Rectal smooth muscle tissue (tissue), 1 donor: ENCODE results near the gene CAD.

Source experiments
- H3K27ac ChIP-seq: one replicate; pipeline ENCODE4 v1.7.0; 2013; ENCODE audit warnings: low read depth, low read length, inconsistent platforms
- H3K27me3 ChIP-seq: one replicate; pipeline ENCODE4 v1.7.0; 2013; ENCODE audit warnings: low read length; ENCODE audit not compliant: control insufficient read depth, insufficient read depth
- H3K36me3 ChIP-seq: one replicate; pipeline ENCODE4 v1.7.0; 2013; ENCODE audit warnings: low read length; ENCODE audit not compliant: control insufficient read depth, insufficient read depth
- H3K4me1 ChIP-seq: one replicate; pipeline ENCODE4 v1.7.0; 2013; ENCODE audit warnings: low read length; ENCODE audit not compliant: control insufficient read depth, insufficient read depth
- H3K4me3 ChIP-seq: one replicate; pipeline ENCODE4 v1.7.0; 2013; ENCODE audit warnings: low read length
- H3K9ac ChIP-seq: one replicate; pipeline ENCODE4 v1.7.0; 2013; ENCODE audit warnings: low read length

The CAD gene

GRCh38 chr2:27219091-27219490, 1.9 kb downstream of the CAD start:
- no peak overlapping the region for H3K27ac ChIP-seq
- H3K4me1 ChIP-seq = peaks cover 3% of the 10 kb centered on the region
- no peak overlapping the region for H3K9ac ChIP-seq
- no peaks in the 10 kb centered on the region for H3K27me3 ChIP-seq
- no peak overlapping the region for H3K4me3 ChIP-seq
- H3K36me3 ChIP-seq = peaks cover 21% of the 10 kb centered on the region

- Histone ChIP-seq H3K27me3 (no peaks in the 10 kb centered on the region), H3K9ac (no peak overlapping the region), H3K27ac (no peak overlapping the region), H3K36me3 (peaks cover 29% of the 10 kb centered on the region), H3K4me1 (peaks cover 3% of the 10 kb centered on the region), H3K4me3 (no peak overlapping the region)
Measured at GRCh38 chr2:27220091-27220490, 2.9 kb downstream of the CAD start.

GRCh38 chr2:27221166-27221565, 4.0 kb downstream of the CAD start:
- Histone ChIP-seq H3K27me3 (no peaks in the 10 kb centered on the region), H3K9ac (no peak overlapping the region), H3K4me1 (peaks cover 3% of the 10 kb centered on the region), H3K27ac (no peak overlapping the region), H3K4me3 (no peak overlapping the region), H3K36me3 (peaks cover 29% of the 10 kb centered on the region)

- Histone ChIP-seq H3K36me3 (peaks cover 39% of the 10 kb centered on the region), H3K27me3 (no peaks in the 10 kb centered on the region), H3K4me1 (no peaks in the 10 kb centered on the region), H3K4me3 (no peak overlapping the region), H3K9ac (no peak overlapping the region), H3K27ac (no peak overlapping the region)
Measured at GRCh38 chr2:27222407-27222806, 5.2 kb downstream of the CAD start.

GRCh38 chr2:27223416-27223815, 6.2 kb downstream of the CAD start:
- Histone ChIP-seq H3K4me1 (no peaks in the 10 kb centered on the region), H3K27ac (no peak overlapping the region), H3K27me3 (no peaks in the 10 kb centered on the region), H3K9ac (no peak overlapping the region), H3K4me3 (no peak overlapping the region), H3K36me3 (peaks cover 39% of the 10 kb centered on the region)

- Histone ChIP-seq H3K9ac (no peak overlapping the region), H3K4me3 (no peak overlapping the region), H3K4me1 (no peaks in the 10 kb centered on the region), H3K36me3 (peaks cover 39% of the 10 kb centered on the region), H3K27me3 (no peaks in the 10 kb centered on the region), H3K27ac (no peak overlapping the region)
Measured at GRCh38 chr2:27225526-27225925, 8.4 kb downstream of the CAD start.

GRCh38 chr2:27227501-27227900, 10.3 kb downstream of the CAD start:
- H3K9ac ChIP-seq = no peak overlapping the region
- no peak overlapping the region for H3K4me3 ChIP-seq
- no peaks in the 10 kb centered on the region for H3K27me3 ChIP-seq
- no peak overlapping the region for H3K27ac ChIP-seq
- no peaks in the 10 kb centered on the region for H3K4me1 ChIP-seq
- H3K36me3 ChIP-seq = peaks cover 52% of the 10 kb centered on the region

- Histone ChIP-seq H3K27ac (no peak overlapping the region), H3K4me3 (no peak overlapping the region), H3K27me3 (no peaks in the 10 kb centered on the region), H3K4me1 (no peaks in the 10 kb centered on the region), H3K9ac (no peak overlapping the region), H3K36me3 (peaks cover 49% of the 10 kb centered on the region)
Measured at GRCh38 chr2:27231921-27232320, 14.8 kb downstream of the CAD start.

- Histone ChIP-seq H3K36me3 (peaks cover 54% of the 10 kb centered on the region), H3K9ac (no peak overlapping the region), H3K27ac (no peak overlapping the region), H3K4me1 (no peaks in the 10 kb centered on the region), H3K27me3 (no peaks in the 10 kb centered on the region), H3K4me3 (no peak overlapping the region)
Measured at GRCh38 chr2:27233341-27233740, 16.2 kb downstream of the CAD start.

- Histone ChIP-seq H3K27me3 (no peaks in the 10 kb centered on the region), H3K4me3 (no peak overlapping the region), H3K36me3 (peaks cover 64% of the 10 kb centered on the region), H3K9ac (no peak overlapping the region), H3K4me1 (no peaks in the 10 kb centered on the region), H3K27ac (no peak overlapping the region)
Measured at GRCh38 chr2:27236136-27236535, 19.0 kb downstream of the CAD start.

- Histone ChIP-seq H3K36me3 (peaks cover 65% of the 10 kb centered on the region), H3K27ac (no peak overlapping the region), H3K9ac (no peak overlapping the region), H3K4me1 (no peaks in the 10 kb centered on the region), H3K4me3 (no peak overlapping the region), H3K27me3 (no peaks in the 10 kb centered on the region)
Measured at GRCh38 chr2:27236626-27237025, 19.5 kb downstream of the CAD start.

- H3K4me1 ChIP-seq = no peaks in the 10 kb centered on the region
- H3K9ac ChIP-seq = no peak overlapping the region
- no peak overlapping the region for H3K27ac ChIP-seq
- H3K36me3 ChIP-seq = peaks cover 59% of the 10 kb centered on the region
- no peak overlapping the region for H3K4me3 ChIP-seq
- H3K27me3 ChIP-seq = no peaks in the 10 kb centered on the region
Measured at GRCh38 chr2:27237341-27237945, 20.3 kb downstream of the CAD start.

GRCh38 chr2:27238976-27239375, 21.8 kb downstream of the CAD start:
- no peaks in the 10 kb centered on the region for H3K4me1 ChIP-seq
- H3K27me3 ChIP-seq = no peaks in the 10 kb centered on the region
- H3K9ac ChIP-seq = no peak overlapping the region
- H3K36me3 ChIP-seq = peaks cover 52% of the 10 kb centered on the region
- no peak overlapping the region for H3K4me3 ChIP-seq
- H3K27ac ChIP-seq = no peak overlapping the region
